H9 (cell line): ENCODE data around the gene TARM1. TPM values are rescaled to one million over a fixed set of nuclear protein-coding genes. Genes with fewer than 3 reads are reported as not detected.

Source experiments
- DNase-seq: peaks from one replicate; pipeline ENCODE4 v3.0.0-alpha.2; 2017
- H2AFZ ChIP-seq: one replicate; pipeline ENCODE4 v1.6.1; 2013; ENCODE audit warnings: mild to moderate bottlenecking, low read length, control low read depth, moderate library complexity
- H2AK5ac ChIP-seq: 2 replicates; pipeline ENCODE4 v1.6.1; 2013; ENCODE audit warnings: low read length, control low read depth, mixed read lengths; ENCODE audit not compliant: insufficient read length
- H2BK120ac ChIP-seq: one replicate; pipeline ENCODE4 v1.6.1; 2013; ENCODE audit warnings: low read depth, mild to moderate bottlenecking, low read length, control low read depth, inconsistent platforms; ENCODE audit not compliant: poor library complexity, severe bottlenecking
- H2BK12ac ChIP-seq: 2 replicates; pipeline ENCODE4 v1.6.1; 2013; ENCODE audit warnings: low read length, control low read depth, mixed read lengths, low read depth; ENCODE audit not compliant: insufficient read length
- H2BK15ac ChIP-seq: 2 replicates; pipeline ENCODE4 v1.6.1; 2013; ENCODE audit warnings: low read depth, low read length, control low read depth
- H2BK20ac ChIP-seq: one replicate; pipeline ENCODE4 v1.6.1; 2013; ENCODE audit warnings: low read depth, mild to moderate bottlenecking, low read length, control low read depth, inconsistent platforms; ENCODE audit not compliant: poor library complexity, severe bottlenecking
- H2BK5ac ChIP-seq: 2 replicates; pipeline ENCODE4 v1.6.1; 2013; ENCODE audit warnings: low read length, control low read depth, mixed read lengths; ENCODE audit not compliant: insufficient read length
- H3K14ac ChIP-seq: 2 replicates; pipeline ENCODE4 v1.6.1; 2013; ENCODE audit warnings: low read length, control low read depth; ENCODE audit not compliant: insufficient read depth
- H3K18ac ChIP-seq: 2 replicates; pipeline ENCODE4 v1.6.1; 2013; ENCODE audit warnings: low read depth, mild to moderate bottlenecking, mixed read lengths, low read length, control low read depth; ENCODE audit not compliant: insufficient read length
- H3K23ac ChIP-seq: 2 replicates; pipeline ENCODE4 v1.6.1; 2013; ENCODE audit warnings: low read length, control low read depth, mixed read lengths, low read depth; ENCODE audit not compliant: insufficient read length
- H3K23me2 ChIP-seq: 2 replicates; pipeline ENCODE4 v1.6.1; 2013; ENCODE audit warnings: low read depth, mild to moderate bottlenecking, mixed read lengths, low read length, control low read depth; ENCODE audit not compliant: insufficient read length, poor library complexity, severe bottlenecking
- H3K27ac ChIP-seq: 2 replicates; pipeline ENCODE4 v1.5.1; 2013; ENCODE audit warnings: low read length, control low read depth, mixed read lengths, low read depth; ENCODE audit not compliant: insufficient read length
- H3K27me3 ChIP-seq: 2 replicates; pipeline ENCODE4 v1.6.1; 2013; ENCODE audit warnings: low read length, control low read depth, inconsistent platforms; ENCODE audit not compliant: insufficient read depth
- H3K4ac ChIP-seq: 2 replicates; pipeline ENCODE4 v1.6.1; 2013; ENCODE audit warnings: low read depth, mild to moderate bottlenecking, control low read depth, inconsistent platforms, low read length, moderate library complexity
- H3K4me1 ChIP-seq: 2 replicates; pipeline ENCODE4 v1.6.1; 2013; ENCODE audit warnings: low read length, control low read depth, inconsistent platforms; ENCODE audit not compliant: insufficient read depth
- H3K4me2 ChIP-seq: 2 replicates; pipeline ENCODE4 v1.6.1; 2013; ENCODE audit warnings: low read length, control low read depth, mixed read lengths; ENCODE audit not compliant: insufficient read length, insufficient read depth
- H3K56ac ChIP-seq: 2 replicates; pipeline ENCODE4 v1.6.1; 2013; ENCODE audit warnings: low read depth, mild to moderate bottlenecking, mixed read lengths, low read length, control low read depth; ENCODE audit not compliant: insufficient read length
- H3K79me1 ChIP-seq: 2 replicates; pipeline ENCODE4 v1.6.1; 2013; ENCODE audit warnings: low read depth, mild to moderate bottlenecking, moderate library complexity, low read length, control low read depth, inconsistent platforms; ENCODE audit not compliant: insufficient read depth, poor library complexity, severe bottlenecking
- H3K79me2 ChIP-seq: 2 replicates; pipeline ENCODE4 v1.6.1; 2013; ENCODE audit warnings: low read length, control low read depth, inconsistent platforms; ENCODE audit not compliant: insufficient read depth
- H3K9ac ChIP-seq: 2 replicates; pipeline ENCODE4 v1.6.1; 2013; ENCODE audit warnings: low read length, control low read depth, mixed read lengths; ENCODE audit not compliant: insufficient read length; ENCODE audit errors: extremely low read depth
- H3K9me3 ChIP-seq: one replicate; pipeline ENCODE4 v1.6.1; 2013; ENCODE audit warnings: low read depth, low read length, inconsistent platforms; ENCODE audit not compliant: control insufficient read depth
- H3T11ph ChIP-seq: one replicate; pipeline ENCODE4 v1.6.1; 2013; ENCODE audit warnings: mild to moderate bottlenecking, low read length, control low read depth, inconsistent platforms
- H4K20me1 ChIP-seq: one replicate; pipeline ENCODE4 v1.6.1; 2013; ENCODE audit not compliant: control insufficient read depth, insufficient read length, insufficient read depth
- H4K5ac ChIP-seq: 2 replicates; pipeline ENCODE4 v1.6.1; 2013; ENCODE audit warnings: low read depth, mild to moderate bottlenecking, mixed read lengths, low read length, control low read depth; ENCODE audit not compliant: insufficient read length
- H4K8ac ChIP-seq: replicated peaks from 2 replicates; pipeline ENCODE4 v1.6.1; 2013; ENCODE audit warnings: low read length, control low read depth, mixed read lengths, low read depth; ENCODE audit not compliant: insufficient read length
- H4K91ac ChIP-seq: 2 replicates; pipeline ENCODE4 v1.6.1; 2013; ENCODE audit warnings: low read depth, mild to moderate bottlenecking, moderate library complexity, mixed read lengths, low read length, control low read depth; ENCODE audit not compliant: insufficient read length
- H3K27ac Mint-ChIP-seq, 3 experiments: 2 replicates in 2 of 3; 3 replicates in 1 of 3; pipeline ENCODE4 v1.8.0; 2020 to 2021; ENCODE audit warnings: mixed read lengths in 3 of 3, mild to moderate bottlenecking in 1 of 3, moderate library complexity in 1 of 3
- H3K27me3 Mint-ChIP-seq: 2 replicates; pipeline ENCODE4 v1.8.0; 2021; ENCODE audit warnings: low read depth, mild to moderate bottlenecking, moderate library complexity, mixed read lengths
- H3K36me3 Mint-ChIP-seq, 3 experiments: 2 replicates in 2 of 3; 3 replicates in 1 of 3; pipeline ENCODE4 v1.8.0; 2020 to 2021; ENCODE audit warnings: low read depth in 3 of 3, mixed read lengths in 3 of 3; ENCODE audit not compliant: insufficient read depth in 1 of 3
- H3K4me1 Mint-ChIP-seq, 2 experiments: 2 replicates each; pipeline ENCODE4 v1.8.0; 2020; ENCODE audit warnings: mixed read lengths in 2 of 2
- H3K4me3 Mint-ChIP-seq, 2 experiments: 2 replicates in 1 of 2; 3 replicates in 1 of 2; pipeline ENCODE4 v1.8.0; 2020 to 2021; ENCODE audit warnings: mild to moderate bottlenecking in 2 of 2, mixed read lengths in 2 of 2, moderate library complexity in 1 of 2
- H3K9me3 Mint-ChIP-seq, 2 experiments: 2 replicates in 1 of 2; 3 replicates in 1 of 2; pipeline ENCODE4 v1.8.0; 2020; ENCODE audit warnings: mild to moderate bottlenecking in 2 of 2, mixed read lengths in 2 of 2, moderate library complexity in 1 of 2
- CTCF ChIP-seq: fragments of 200-600 bp; sonication (generic); conservative IDR thresholded peaks from 3 replicates; pipeline ENCODE4 v1.8.0; 2021; ENCODE audit warnings: antibody characterized with exemption, mild to moderate bottlenecking
- WGBS: extraction: QIAGEN DNeasy Blood & Tissue Kit; methylation state at CpG from one replicate; pipeline ENCODE4 v1.1.7; 2013; ENCODE audit warnings: missing lambda C conversion rate, low lambda C conversion rate, mixed read lengths; ENCODE audit not compliant: insufficient read length; ENCODE audit errors: extremely low coverage; 5-methylcytosine and 5-hydroxymethylcytosine counted together
- total RNA-seq: library from RNA; stranded (reverse); gene quantifications from 2 replicates; pipeline ENCODE4 v1.2.1, GENCODE V29; 2021

Gene TARM1
- total RNA-seq, 1 experiment from 2014 or later: not detected

GRCh38 chr19:54030895-54031586 is 50.1 kb downstream of the TARM1 start:
- H2AK5ac ChIP-seq: no peak overlapping the region
- peak; percentile 63 for TF ChIP-seq CTCF
- H3K14ac ChIP-seq: no peak overlapping the region
- Mint-ChIP-seq H3K9me3 (peaks cover 0 to 3% of the 10 kb centered on the region in 2 experiments; a peak in 1 of 5 replicates), H3K4me3 (peak overlapping the region in 1 of 2 experiments; percentile 8; a peak in 1 of 5 replicates), H3K27ac (peak overlapping the region; percentile 5 to 67 (median 7); a peak in 4 of 7 replicates), H3K4me1 (peaks cover 34 to 35% of the 10 kb centered on the region in 2 experiments), H3K36me3 (peaks cover 0 to 3% (median 0%) of the 10 kb centered on the region in 3 experiments; a peak in 2 of 7 replicates), H3K27me3 (no peaks in the 10 kb centered on the region; the same call in 1 of the 2 replicates)
- H2BK15ac ChIP-seq: no peak overlapping the region
- H2BK5ac ChIP-seq: no peak overlapping the region
- H2BK12ac ChIP-seq: no peak overlapping the region
- H3K9ac ChIP-seq: no peak overlapping the region
- no peaks in the 10 kb centered on the region for H3K9me3 ChIP-seq
- H3K4ac ChIP-seq: no peak overlapping the region
- DNase-seq: no peak
- peaks cover 3% of the 10 kb centered on the region for H3K4me1 ChIP-seq
- no peak overlapping the region for H2BK20ac ChIP-seq
- H3K4me2 ChIP-seq: no peak overlapping the region
- H3K79me1 ChIP-seq: no peaks in the 10 kb centered on the region
- H4K91ac ChIP-seq: no peak overlapping the region
- H4K8ac ChIP-seq: no peak overlapping the region
- H3K23me2 ChIP-seq: no peaks in the 10 kb centered on the region
- H4K20me1 ChIP-seq: no peaks in the 10 kb centered on the region
- no peak overlapping the region for H4K5ac ChIP-seq
- no peak overlapping the region for H2BK120ac ChIP-seq
- H3K18ac ChIP-seq: no peak overlapping the region
- H3T11ph ChIP-seq: no peak overlapping the region
- H3K27me3 ChIP-seq: no peaks in the 10 kb centered on the region
- H2AFZ ChIP-seq: no peak overlapping the region
- no CpG with 5 or more reads among the region's 13 CpGs for WGBS
- no peak overlapping the region for H3K23ac ChIP-seq
- H3K56ac ChIP-seq: no peak overlapping the region
- no peaks in the 10 kb centered on the region for H3K79me2 ChIP-seq
- H3K27ac ChIP-seq: no peak overlapping the region
